Cerebellar cortex (tissue), 1 donor: ENCODE data around the gene ALAS1.

Source experiments
- DNase-seq: peaks from one replicate; pipeline ENCODE4 v3.0.0-alpha.2; 2015; ENCODE audit warnings: low spot score

The ALAS1 gene

GRCh38 chr3:52221141-52221562 lies 23.2 kb downstream of the ALAS1 start:
- DNase-seq = no peak

GRCh38 chr3:52221563-52222318 lies 23.8 kb downstream of the ALAS1 start:
- DNase-seq = peak; percentile 45

- DNase-seq = no peak
Measured at GRCh38 chr3:52222319-52223221, 24.6 kb downstream of the ALAS1 start.

GRCh38 chr3:52223449-52224408 lies 25.8 kb downstream of the ALAS1 start:
- no peak for DNase-seq

- no peak for DNase-seq
Measured at GRCh38 chr3:52225452-52226228, 27.7 kb downstream of the ALAS1 start, which contains the start of gene TLR9. TLR9 (minus strand) TSS chr3:52225645; CDS start chr3:52225529, 116 bp downstream.

GRCh38 chr3:52226229-52226817 lies 28.4 kb downstream of the ALAS1 start:
- no peak for DNase-seq

- no peak for DNase-seq
Measured at GRCh38 chr3:52227117-52227516, 29.2 kb downstream of the ALAS1 start.

GRCh38 chr3:52227766-52228165 lies 29.8 kb downstream of the ALAS1 start:
- no peak for DNase-seq

GRCh38 chr3:52228266-52228665 lies 30.3 kb downstream of the ALAS1 start:
- DNase-seq = no peak

GRCh38 chr3:52228751-52229291 lies 30.9 kb downstream of the ALAS1 start:
- no peak for DNase-seq

GRCh38 chr3:52229656-52230055 lies 31.7 kb downstream of the ALAS1 start:
- DNase-seq = no peak

GRCh38 chr3:52230461-52230860 lies 32.5 kb downstream of the ALAS1 start:
- no peak for DNase-seq

GRCh38 chr3:52230889-52231499 lies 33.0 kb downstream of the ALAS1 start:
- no peak for DNase-seq

GRCh38 chr3:52231502-52232278 lies 33.7 kb downstream of the ALAS1 start:
- DNase-seq = no peak

- DNase-seq = no peak
Measured at GRCh38 chr3:52232279-52233107, 34.5 kb downstream of the ALAS1 start.

GRCh38 chr3:52233108-52233591 lies 35.2 kb downstream of the ALAS1 start:
- DNase-seq = no peak

GRCh38 chr3:52233968-52234367 lies 36.0 kb downstream of the ALAS1 start:
- peak; percentile 64 for DNase-seq
